ENCODE results near the gene GOLGA6L25.
"Not testable (repeated sequence)": the region's sequence is repeated elsewhere in the genome, so short reads cannot be mapped to it uniquely, and the experiment has no call there.

The GOLGA6L25 gene

DNA sequence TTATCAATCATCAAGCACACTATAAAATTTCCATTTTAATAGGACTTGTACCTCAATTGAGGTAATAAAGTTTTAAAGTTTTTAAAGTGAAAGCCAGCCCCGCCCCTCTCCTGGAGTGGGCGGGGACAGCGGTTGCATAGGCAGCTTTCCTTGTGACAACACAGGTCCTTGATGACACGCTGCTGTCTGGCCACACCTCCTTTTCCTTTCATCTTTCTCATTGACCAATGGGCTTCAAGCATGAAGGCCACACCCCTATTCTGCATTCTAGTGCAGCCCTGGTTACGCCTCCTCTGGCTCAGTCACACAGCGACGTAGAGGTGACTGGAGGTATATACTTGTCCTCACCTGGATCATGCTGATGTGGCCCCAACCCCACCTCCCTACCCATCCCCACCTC is at the start of gene GOLGA6L25:
Gene GOLGA6L25, plus strand, starts transcription at position 301 of the 400 bp plus-strand sequence. Its CDS starts 61 bp downstream, at position 362.
- not testable (repeated sequence) for DNase-seq

DNA sequence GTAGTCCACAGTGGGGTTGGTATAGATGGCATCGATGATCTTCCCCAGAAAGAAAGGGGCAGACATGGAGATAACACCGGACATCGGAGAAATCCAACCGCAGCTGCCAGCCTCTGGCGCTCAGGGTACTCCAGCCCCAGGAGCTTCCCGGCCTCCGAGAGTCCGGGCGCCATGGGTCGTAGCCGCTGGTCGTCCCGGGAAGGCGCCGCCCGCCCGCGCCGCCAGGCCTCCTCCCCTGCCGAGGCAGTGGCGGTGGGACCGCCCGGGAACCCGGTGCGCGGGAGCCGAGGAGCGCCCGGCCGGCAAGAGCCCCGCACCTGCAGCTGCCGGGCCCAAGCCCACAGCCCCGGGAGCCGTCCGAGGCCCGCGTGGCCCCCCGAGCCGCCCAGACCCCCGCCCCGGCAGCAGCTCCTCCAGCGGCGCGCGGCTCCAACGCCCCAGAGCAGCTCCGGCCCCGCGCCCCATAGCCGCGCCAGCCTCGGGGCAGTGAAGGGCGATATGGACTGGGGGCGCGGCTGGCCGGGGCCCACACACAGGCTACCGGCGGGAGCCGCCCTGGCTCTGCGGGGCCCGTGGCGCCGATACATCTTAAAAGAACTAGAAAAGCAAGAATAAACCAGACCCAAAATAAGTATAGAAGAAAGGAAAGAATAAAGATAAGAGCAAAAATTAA is 45.0 kb upstream of the GOLGA6L25 start:
- not testable (repeated sequence) for DNase-seq

DNA sequence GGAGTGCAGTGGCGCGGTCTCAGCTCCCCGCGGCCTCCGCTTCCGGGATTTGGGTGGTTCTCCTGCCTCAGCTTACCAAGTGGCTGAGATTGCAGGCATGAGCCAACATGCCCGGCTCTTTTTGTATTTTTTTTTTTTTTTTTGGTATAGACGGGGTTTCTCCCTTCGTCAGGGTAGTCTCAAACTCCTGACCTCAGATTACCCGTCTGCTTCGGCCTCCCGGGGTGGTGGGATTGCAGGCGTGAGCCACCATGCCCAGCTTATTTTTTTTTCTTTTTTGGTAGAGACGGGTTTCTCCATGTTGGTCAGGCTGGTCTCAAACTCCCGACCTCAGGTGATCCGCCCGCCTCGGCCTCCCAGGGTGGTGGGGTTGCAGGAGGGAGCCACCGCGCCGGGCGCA is 39.2 kb upstream of the GOLGA6L25 start:
- not testable (repeated sequence) for DNase-seq

DNA sequence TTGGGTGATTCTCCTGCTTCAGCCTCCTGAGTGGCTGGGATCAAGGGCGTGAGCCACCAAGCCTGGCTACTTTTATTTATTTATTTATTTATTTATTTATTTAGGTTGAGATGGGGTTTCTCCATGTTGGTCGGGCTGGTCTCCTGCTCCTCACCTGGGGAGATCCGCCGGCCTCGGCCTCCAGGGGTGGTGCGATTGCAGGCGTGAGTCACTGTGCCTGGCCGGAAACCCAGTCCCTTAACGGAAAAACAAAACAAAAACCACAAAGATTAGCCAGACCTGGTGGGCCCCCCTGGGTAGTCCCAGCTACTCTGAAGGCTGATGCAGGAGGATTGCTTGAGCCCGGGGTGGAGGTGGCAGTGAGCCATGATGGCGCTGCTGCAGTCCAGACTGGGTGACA is 38.2 kb upstream of the GOLGA6L25 start:
- DNase-seq, result not testable (repeated sequence)

GRCh38 chr15:28532954-28533353 is 20.4 kb upstream of the GOLGA6L25 start, which contains the start of gene GOLGA8G:
Gene GOLGA8G, minus strand, starts transcription at chr15:28532971. Its CDS starts 62 bp downstream, at chr15:28532909.
- not testable (repeated sequence) for DNase-seq

DNA sequence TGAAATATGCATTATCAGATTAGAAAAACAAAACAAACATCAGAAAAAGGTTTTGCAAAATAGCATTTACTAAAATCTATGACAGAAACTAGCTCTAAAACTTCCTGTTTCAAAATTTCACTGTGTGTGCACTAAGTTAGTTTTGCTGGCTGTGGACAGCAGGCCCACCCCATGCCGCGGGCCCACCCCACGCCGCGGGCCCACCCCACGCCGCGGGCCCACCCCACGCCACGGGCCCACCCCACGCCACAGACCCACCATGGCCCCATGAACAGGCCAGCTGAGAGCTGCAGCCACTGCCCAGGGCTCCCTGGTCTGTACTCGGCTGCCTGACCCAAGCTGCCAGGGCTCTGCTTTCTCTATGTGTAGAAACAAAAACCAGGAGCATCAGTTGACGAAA is 20.0 kb downstream of the GOLGA6L25 start:
- not testable (repeated sequence) for DNase-seq

- not testable (repeated sequence) for DNase-seq
Measured at GRCh38 chr15:28588977-28589606, 35.7 kb downstream of the GOLGA6L25 start.

DNA sequence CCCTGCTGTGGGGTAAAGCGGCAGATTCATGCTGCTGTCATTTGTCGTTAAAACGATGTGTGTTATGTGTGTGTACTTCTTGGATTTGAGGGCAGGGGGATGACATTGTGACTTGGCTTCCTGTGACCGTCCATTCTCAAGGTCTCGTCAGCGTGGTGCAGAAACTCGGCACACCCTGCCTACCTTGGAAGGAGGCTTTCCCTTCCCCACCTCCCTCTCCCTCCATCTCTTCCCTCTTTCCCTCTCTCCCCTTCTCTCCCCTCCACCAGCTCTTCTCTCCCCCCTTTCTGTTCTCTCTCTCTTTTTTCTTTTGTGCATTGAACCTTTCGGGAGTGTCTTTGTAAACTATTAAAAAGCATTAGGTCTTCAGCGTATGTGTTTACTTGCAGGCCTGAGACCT is 36.4 kb downstream of the GOLGA6L25 start:
- DNase-seq, result not testable (repeated sequence)

GRCh38 chr15:28592395-28592794 is 39.0 kb downstream of the GOLGA6L25 start:
- DNase-seq, result not testable (repeated sequence)

GRCh38 chr15:28593424-28594129 is 40.2 kb downstream of the GOLGA6L25 start:
- not testable (repeated sequence) for DNase-seq

- DNase-seq, result not testable (repeated sequence)
Measured at GRCh38 chr15:28597471-28597870, 44.1 kb downstream of the GOLGA6L25 start.

- DNase-seq, result not testable (repeated sequence)
Measured at GRCh38 chr15:28598209-28598608, 44.8 kb downstream of the GOLGA6L25 start.

- not testable (repeated sequence) for DNase-seq
Measured at GRCh38 chr15:28602152-28602551, 48.8 kb downstream of the GOLGA6L25 start.

Data from stimulated activated naive CD4-positive, alpha-beta T cell (primary cell).